HG03025 (cell line): Measurements from ENCODE around the gene NADK2.

Experiments
- ATAC-seq: cut with Tn5 transposase; IDR thresholded peaks from one replicate; pipeline ENCODE4 v1.9.1; 2021; ENCODE audit warnings: mild to moderate bottlenecking, moderate library complexity; ENCODE audit not compliant: unreplicated experiment, low FRiP score

NADK2 gene

GRCh38 chr5:36172599-36172998 is 69.1 kb downstream of the NADK2 start:
- ATAC-seq = no peak

GRCh38 chr5:36170832-36171424 is 70.8 kb downstream of the NADK2 start:
- ATAC-seq = no peak

GRCh38 chr5:36168737-36169136 is 73.0 kb downstream of the NADK2 start:
- no peak for ATAC-seq

- ATAC-seq = no peak
Observed at GRCh38 chr5:36164461-36164860, 77.3 kb downstream of the NADK2 start.

GRCh38 chr5:36162810-36163486 is 78.8 kb downstream of the NADK2 start:
- ATAC-seq = no peak

- no peak for ATAC-seq
Observed at GRCh38 chr5:36161361-36161760, 80.4 kb downstream of the NADK2 start.

GRCh38 chr5:36160617-36161016 is 81.1 kb downstream of the NADK2 start:
- no peak for ATAC-seq

- ATAC-seq = no peak
Observed at GRCh38 chr5:36158144-36158543, 83.6 kb downstream of the NADK2 start.

GRCh38 chr5:36156619-36157018 is 85.1 kb downstream of the NADK2 start:
- ATAC-seq = no peak

GRCh38 chr5:36156121-36156601 is 85.6 kb downstream of the NADK2 start:
- ATAC-seq = no peak

- ATAC-seq = no peak
Observed at GRCh38 chr5:36155291-36155690, 86.4 kb downstream of the NADK2 start.

- no peak for ATAC-seq
Observed at GRCh38 chr5:36153726-36154125, 88.0 kb downstream of the NADK2 start.

- no peak for ATAC-seq
Observed at GRCh38 chr5:36153298-36153677, 88.4 kb downstream of the NADK2 start.

GRCh38 chr5:36152324-36153297 is 89.1 kb downstream of the NADK2 start:
- ATAC-seq = peak; percentile 3

- peak; percentile 98 for ATAC-seq
Observed at GRCh38 chr5:36151434-36152323, 90.0 kb downstream of the NADK2 start, which contains the start of the genes LMBRD2 and SKP2. Gene LMBRD2, minus strand, starts transcription at chr5:36151887. Its CDS starts 8,538 bp downstream, at chr5:36143349. Gene SKP2, plus strand, starts transcription at chr5:36152111. Its CDS starts 152 bp downstream, at chr5:36152263.

GRCh38 chr5:36150676-36151433 is 90.9 kb downstream of the NADK2 start:
- ATAC-seq = peak; percentile 18

- ATAC-seq = no peak
Observed at GRCh38 chr5:36147681-36148080, 94.0 kb downstream of the NADK2 start.

GRCh38 chr5:36146390-36146789 is 95.3 kb downstream of the NADK2 start:
- no peak for ATAC-seq

GRCh38 chr5:36145311-36145710 is 96.4 kb downstream of the NADK2 start:
- no peak for ATAC-seq
